ENCODE data around the gene ADAMTS7. TPM values are rescaled to one million over a fixed set of nuclear protein-coding genes. Genes with fewer than 3 reads are reported as not detected.

Gene ADAMTS7
- total RNA-seq, 1 experiment from 2014 or later, result 12.0 TPM

DNA sequence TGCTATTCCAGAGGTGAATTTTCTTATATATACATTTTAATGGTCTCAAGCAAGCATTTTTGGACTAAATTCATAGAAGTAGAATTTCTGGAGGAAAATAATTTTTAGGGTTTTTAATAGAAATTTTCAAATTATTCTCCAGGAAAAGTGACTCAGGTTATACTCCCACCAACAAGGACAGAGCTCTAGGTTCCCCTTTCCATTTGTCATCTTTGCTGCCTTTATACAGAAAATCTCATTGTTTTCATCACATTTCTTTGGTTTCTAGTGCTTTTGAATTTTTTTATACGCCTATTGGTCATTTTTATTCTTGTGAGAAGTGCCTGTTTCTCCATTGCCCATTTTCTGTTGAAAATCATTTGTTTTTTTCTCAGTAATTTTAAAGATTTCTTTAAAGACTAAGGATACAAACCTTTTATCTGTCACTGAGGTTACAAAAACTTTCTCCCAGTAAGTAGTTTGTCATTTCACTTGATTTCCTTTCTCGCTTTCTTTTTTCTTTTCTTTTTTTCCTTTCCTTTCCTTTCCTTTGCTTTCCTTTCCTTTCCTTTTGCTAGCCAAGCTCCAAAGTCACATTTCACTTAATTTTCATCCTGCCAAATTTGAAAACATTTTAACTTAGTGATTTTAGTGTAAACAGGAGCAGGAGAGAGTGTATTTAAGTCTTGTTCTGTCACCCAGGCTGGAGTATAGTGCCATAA is 93.2 kb downstream of the ADAMTS7 start:
- ChIA-PET CTCF (interaction anchor here (0.8 to 1.3 kb wide), 3 partner anchors 9 to 20 kb away, joined by 3 to 5 read pairs (median 3); no protein-coding TSS in a partner anchor), RAD21 (ENCODE audit: low non-redundant PET in 1 of 2, low total read pairs in 2 of 2, uncharacterized antibody in 2 of 2, unreplicated experiment in 2 of 2) (no interaction called here), POLR2A (interaction anchor here (1.1 kb wide), 1 partner anchor 9 kb away, joined by 3 read pairs; no protein-coding TSS in a partner anchor)
- Histone ChIP-seq H3K36me3 (ENCODE audit: control insufficient read depth in 1 of 2, insufficient read depth in 2 of 2, low read length in 2 of 2) (no peaks in the 10 kb centered on the region), H3K27me3 (ENCODE audit: insufficient read depth, low read length) (no peaks in the 10 kb centered on the region), H3K79me2 (ENCODE audit: insufficient read depth, low read length) (no peaks in the 10 kb centered on the region), H4K20me1 (ENCODE audit: insufficient read depth) (no peaks in the 10 kb centered on the region), H2AFZ (ENCODE audit: low read depth, low read length, poor library complexity, severe bottlenecking) (no peak overlapping the region), H3K4me2 (ENCODE audit: low read length) (no peak overlapping the region), H3K4me3 (replicated peaks in 1 of 2; ENCODE audit: low read depth in 1 of 2, low read length in 2 of 2) (no peak overlapping the region), H3K27ac (ENCODE audit: low read depth, low read length) (no peak overlapping the region), H3K9ac (ENCODE audit: low read length) (no peak overlapping the region), H3K9me3 (ENCODE audit: control insufficient read depth in 1 of 2, insufficient read depth in 1 of 2, low read depth in 1 of 2, low read length in 2 of 2) (peaks cover 0 to 5% of the 10 kb centered on the region in 2 experiments; a peak in 1 of 4 replicates), H3K9me2 (ENCODE audit: insufficient read depth) (no peaks in the 10 kb centered on the region), H3K4me1 (ENCODE audit: control insufficient read depth in 1 of 2, insufficient read depth in 2 of 2, low read length in 2 of 2) (peaks cover 4 to 21% of the 10 kb centered on the region in 2 experiments; a peak in 3 of 4 replicates)
- TF ChIP-seq SIN3A (IDR thresholded peaks at IDR 0.05; ENCODE audit: low read depth), result no peak
- no peak for TF ChIP-seq EZH2 (IDR thresholded peaks at IDR 0.05)
- TF ChIP-seq SP1 (IDR thresholded peaks at IDR 0.05; ENCODE audit: low read depth), result no peak
- TF ChIP-seq FOSL1 (IDR thresholded peaks at IDR 0.05; ENCODE audit: low read depth), result no peak
- TF ChIP-seq YY1 (IDR thresholded peaks at IDR 0.05; ENCODE audit: extremely low read depth, insufficient replicate concordance, low read depth, low read length), result no peak
- TF ChIP-seq ZFX (IDR thresholded peaks at IDR 0.05), result no peak
- TF ChIP-seq, protein P1, sequence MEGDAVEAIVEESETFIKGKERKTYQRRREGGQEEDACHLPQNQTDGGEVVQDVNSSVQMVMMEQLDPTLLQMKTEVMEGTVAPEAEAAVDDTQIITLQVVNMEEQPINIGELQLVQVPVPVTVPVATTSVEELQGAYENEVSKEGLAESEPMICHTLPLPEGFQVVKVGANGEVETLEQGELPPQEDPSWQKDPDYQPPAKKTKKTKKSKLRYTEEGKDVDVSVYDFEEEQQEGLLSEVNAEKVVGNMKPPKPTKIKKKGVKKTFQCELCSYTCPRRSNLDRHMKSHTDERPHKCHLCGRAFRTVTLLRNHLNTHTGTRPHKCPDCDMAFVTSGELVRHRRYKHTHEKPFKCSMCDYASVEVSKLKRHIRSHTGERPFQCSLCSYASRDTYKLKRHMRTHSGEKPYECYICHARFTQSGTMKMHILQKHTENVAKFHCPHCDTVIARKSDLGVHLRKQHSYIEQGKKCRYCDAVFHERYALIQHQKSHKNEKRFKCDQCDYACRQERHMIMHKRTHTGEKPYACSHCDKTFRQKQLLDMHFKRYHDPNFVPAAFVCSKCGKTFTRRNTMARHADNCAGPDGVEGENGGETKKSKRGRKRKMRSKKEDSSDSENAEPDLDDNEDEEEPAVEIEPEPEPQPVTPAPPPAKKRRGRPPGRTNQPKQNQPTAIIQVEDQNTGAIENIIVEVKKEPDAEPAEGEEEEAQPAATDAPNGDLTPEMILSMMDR (IDR thresholded peaks at IDR 0.05 in 2 of 3, conservative IDR thresholded peaks at IDR 0.05 in 1 of 3; ENCODE audit: borderline replicate concordance in 1 of 3, insufficient read depth in 1 of 3, low read depth in 2 of 3, low read length in 2 of 3), result no peak
- TF ChIP-seq, protein P2, sequence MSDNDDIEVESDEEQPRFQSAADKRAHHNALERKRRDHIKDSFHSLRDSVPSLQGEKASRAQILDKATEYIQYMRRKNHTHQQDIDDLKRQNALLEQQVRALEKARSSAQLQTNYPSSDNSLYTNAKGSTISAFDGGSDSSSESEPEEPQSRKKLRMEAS (IDR thresholded peaks at IDR 0.05), result no peak
- TF ChIP-seq POLR2A (IDR thresholded peaks at IDR 0.05; ENCODE audit: borderline replicate concordance, extremely low read depth, insufficient read depth, insufficient read length), result no peak
- TF ChIP-seq SRF (IDR thresholded peaks at IDR 0.05; ENCODE audit: low read depth), result no peak
- TF ChIP-seq TCF7L2 (IDR thresholded peaks at IDR 0.05; ENCODE audit: borderline replicate concordance, extremely low read depth, insufficient read depth, insufficient read length), result no peak
- TF ChIP-seq ELF1 (IDR thresholded peaks at IDR 0.05; ENCODE audit: borderline replicate concordance, low read depth), result no peak
- TF ChIP-seq EGR1 (IDR thresholded peaks at IDR 0.05; ENCODE audit: low read depth), result no peak
- TF ChIP-seq ZNF274 (IDR thresholded peaks at IDR 0.05; ENCODE audit: low read depth, low read length), result no peak
- TF ChIP-seq REST (IDR thresholded peaks at IDR 0.05; ENCODE audit: low read depth), result no peak
- TF ChIP-seq POLR2AphosphoS5 (IDR thresholded peaks at IDR 0.05; ENCODE audit: low read depth, low read length), result no peak
- no peak for TF ChIP-seq CEBPB (IDR thresholded peaks at IDR 0.05; ENCODE audit: low read depth)
- TF ChIP-seq JUND (IDR thresholded peaks at IDR 0.05), result no peak
- TF ChIP-seq, protein P3, sequence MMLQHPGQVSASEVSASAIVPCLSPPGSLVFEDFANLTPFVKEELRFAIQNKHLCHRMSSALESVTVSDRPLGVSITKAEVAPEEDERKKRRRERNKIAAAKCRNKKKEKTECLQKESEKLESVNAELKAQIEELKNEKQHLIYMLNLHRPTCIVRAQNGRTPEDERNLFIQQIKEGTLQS (IDR thresholded peaks at IDR 0.05), result no peak
- no peak for TF ChIP-seq EZH2phosphoT487 (IDR thresholded peaks at IDR 0.05; ENCODE audit: borderline replicate concordance)
- ATAC-seq (no peak), DNase-seq (ENCODE audit: low read depth, low spot score) (no peak)
- intact Hi-C loops (cut with micrococcal nuclease), result no loop called here
- BruUV-seq (replicated peaks), result no TSS peak

All from HCT116 (cell line).